K562 (cell line): ENCODE measurements around the gene AP3B1. TPM values are rescaled to one million over a fixed set of nuclear protein-coding genes. Genes with fewer than 3 reads are reported as not detected.

ENCODE experiments used
- ATAC-seq: fragments of 200-7000 bp; cut with Tn5 transposase; 3 replicates; pipeline ENCODE4 v1.9.1; 2020; ENCODE audit warnings: moderate library complexity
- BruUV-seq: library from RNA; stranded (reverse); fragments of 400-500 nt; replicated peaks from 2 replicates; lab custom pipeline; 2021; lab: Mats Ljungman, UMichigan
- CTCF ChIA-PET: fragments of 300-600 bp; formaldehyde crosslinking; extraction: SDS; loops from one replicate; lab custom pipeline; 2021; ENCODE audit warnings: low intra/inter-chr PET ratio; lab: Yijun Ruan, JAX
- POLR2A ChIA-PET: fragments of 300-600, 350-650 bp; sonication (Branson Sonifier 250); formaldehyde crosslinking; extraction: SDS; loops from one replicate; lab custom pipeline; 2021; ENCODE audit warnings: antibody characterized with exemption, inconsistent platforms; lab: Yijun Ruan, JAX
- DNase-seq, 4 experiments: peaks; one replicate each; pipeline versions ENCODE4 v3.0.0 to v3.0.0-alpha.2; 2011 to 2018; ENCODE audit warnings: low spot score in 3 of 4, mixed read lengths in 3 of 4; ENCODE audit errors: extremely low read depth in 1 of 4
- FAIRE-seq: peaks from 2 replicates; lab custom pipeline; 2011; peaks lifted over from hg19 to GRCh38; lab: Jason Lieb, UNC
- H2AFZ ChIP-seq: 2 replicates; pipeline ENCODE4 v1.6.0; 2011; ENCODE audit warnings: low read depth, low read length, control low read depth, inconsistent platforms
- H3K27ac ChIP-seq: fragments of 200-600 bp; 3 replicates; pipeline ENCODE4 v1.8.0; 2011; ENCODE audit warnings: low read depth, mild to moderate bottlenecking, control low read depth, inconsistent platforms, low read length, moderate library complexity, mixed read lengths; ENCODE audit errors: extremely low read depth
- H3K27me3 ChIP-seq, 2 experiments: fragments of 300-600 bp in 1 of 2; 2 replicates in 1 of 2; 3 replicates in 1 of 2; pipeline versions ENCODE4 v1.6.0 to v1.8.0; 2011; ENCODE audit warnings: inconsistent platforms in 2 of 2, low read length in 2 of 2, mild to moderate bottlenecking in 1 of 2, mixed read lengths in 1 of 2, moderate library complexity in 1 of 2; ENCODE audit not compliant: control insufficient read depth in 2 of 2, insufficient read depth in 2 of 2
- H3K36me3 ChIP-seq: fragments of 300-600 bp; 3 replicates; pipeline ENCODE4 v1.8.0; 2011; ENCODE audit warnings: mild to moderate bottlenecking, low read length, inconsistent platforms; ENCODE audit not compliant: control insufficient read depth, insufficient read depth
- H3K4me1 ChIP-seq, 2 experiments: fragments of 200-600 bp in 1 of 2; replicated peaks in 1 of 2; 2 replicates in 1 of 2; 3 replicates in 1 of 2; pipeline versions ENCODE4 v1.5.1 to v1.8.0; 2011; ENCODE audit warnings: inconsistent platforms in 2 of 2, low read length in 2 of 2, mild to moderate bottlenecking in 1 of 2, mixed read lengths in 1 of 2, moderate library complexity in 1 of 2; ENCODE audit not compliant: control insufficient read depth in 2 of 2, insufficient read depth in 2 of 2
- H3K4me2 ChIP-seq: 2 replicates; pipeline ENCODE4 v1.6.1; 2011; ENCODE audit warnings: low read length, control low read depth, inconsistent platforms, mixed read lengths; ENCODE audit not compliant: insufficient read depth
- H3K4me3 ChIP-seq: fragments of 200-600 bp; sonication (generic), shearing (Covaris generic); 2 replicates; pipeline ENCODE4 v1.5.1; 2016; ENCODE audit warnings: control low read depth, inconsistent platforms
- H3K79me2 ChIP-seq: fragments of 200-600 bp; 3 replicates; pipeline ENCODE4 v1.8.0; 2011; ENCODE audit warnings: low read length, inconsistent platforms; ENCODE audit not compliant: control insufficient read depth, insufficient read depth
- H3K9ac ChIP-seq, 2 experiments: 2 replicates each; pipeline versions ENCODE4 v1.6.0 to v1.6.1; 2011; ENCODE audit warnings: low read depth in 2 of 2, low read length in 2 of 2, control low read depth in 1 of 2, inconsistent platforms in 1 of 2, mild to moderate bottlenecking in 1 of 2, mixed read lengths in 1 of 2; ENCODE audit not compliant: insufficient read depth in 1 of 2
- H3K9me1 ChIP-seq: one replicate; pipeline ENCODE4 v1.6.0; 2011; ENCODE audit warnings: inconsistent platforms, mild to moderate bottlenecking, low read length, moderate library complexity; ENCODE audit not compliant: control insufficient read depth, insufficient read depth
- H3K9me3 ChIP-seq: replicated peaks from 2 replicates; pipeline ENCODE4 v1.5.1; 2011; ENCODE audit warnings: low read depth, low read length, inconsistent platforms; ENCODE audit not compliant: control insufficient read depth, insufficient read depth
- H4K20me1 ChIP-seq: replicated peaks from 2 replicates; pipeline ENCODE4 v1.6.1; 2011; ENCODE audit warnings: low read length, inconsistent platforms, mixed read lengths; ENCODE audit not compliant: control insufficient read depth, insufficient read depth
- CC2D1A ChIP-seq: fragments of 450-650 bp; IDR thresholded peaks from 2 replicates; pipeline ENCODE4 v1.6.1; 2017; ENCODE audit warnings: mild to moderate bottlenecking
- CHAMP1 ChIP-seq: fragments of 450-650 bp; IDR thresholded peaks from 2 replicates; pipeline ENCODE4 v1.6.1; 2016; ENCODE audit warnings: mild to moderate bottlenecking
- KDM2B ChIP-seq: fragments of 250-450 bp; sonication (Bioruptor Pico); IDR thresholded peaks from 2 replicates; pipeline ENCODE4 v1.8.0; 2021; ENCODE audit warnings: mild to moderate bottlenecking, moderate library complexity
- MCM2 ChIP-seq: fragments of 450-650 bp; IDR thresholded peaks from 2 replicates; pipeline ENCODE4 v1.6.1; 2017; ENCODE audit warnings: low read depth, mild to moderate bottlenecking
- MITF ChIP-seq: IDR thresholded peaks from 2 replicates; pipeline ENCODE4 v1.6.1; 2014; ENCODE audit warnings: antibody characterized with exemption
- RUNX1 ChIP-seq: sonication (generic); IDR thresholded peaks from 2 replicates; pipeline ENCODE4 v1.6.1; 2016; ENCODE audit warnings: antibody characterized with exemption, low read depth
- ZBTB1 ChIP-seq: sonication (generic); formaldehyde crosslinking; IDR thresholded peaks from 2 replicates; pipeline ENCODE4 v1.8.1; 2023; ENCODE audit warnings: missing genetic modification reagents, low read depth, mild to moderate bottlenecking, borderline replicate concordance
- ZBTB2 ChIP-seq: fragments of 450-650 bp; IDR thresholded peaks from 2 replicates; pipeline ENCODE4 v1.6.1; 2016; ENCODE audit warnings: antibody characterized with exemption
- ZNF449 ChIP-seq: fragments of 250-450 bp; sonication (Bioruptor Pico); IDR thresholded peaks from 2 replicates; pipeline ENCODE4 v1.8.0; 2022; ENCODE audit warnings: moderate library complexity, mild to moderate bottlenecking, inconsistent platforms
- ZNF561 ChIP-seq: fragments of 450-650 bp; formaldehyde crosslinking; conservative IDR thresholded peaks from 2 replicates; pipeline ENCODE4 v1.4.0; 2020; ENCODE audit warnings: mild to moderate bottlenecking, moderate library complexity
- WGBS: fragments of 100-300 bp; shearing (Covaris generic); methylation state at CpG from one replicate; pipeline ENCODE4 v1.1.6; 2016; ENCODE audit warnings: low coverage, mixed read lengths; ENCODE audit not compliant: insufficient coverage; ENCODE audit errors: missing lambda C conversion rate; 5-methylcytosine and 5-hydroxymethylcytosine counted together
- in situ Hi-C: fragments of 300-500 bp; cut with MboI; formaldehyde crosslinking; loops from 4 replicates; pipeline ENCODE4 v1.15.0; 2018; ENCODE audit warnings: inconsistent platforms, mixed read lengths
- intact Hi-C: fragments of 100-400 bp; cut with micrococcal nuclease; formaldehyde crosslinking; loops from 2 replicates; pipeline ENCODE4 v1.14.2; 2022
- polyA plus RNA-seq, 8 experiments: library from polyadenylated mRNA; depleted of rRNA in 4 of 8; stranded (reverse) in 5 of 8; unstranded in 3 of 8; fragments of >200 nt; fragmentation: Nextera tagmentation in 2 of 8; fragmentation: Illumina TruSeq in 1 of 8; extraction: Ambion mirVana in 2 of 8; extraction: Trizol in 1 of 8; gene quantifications; 2 replicates each; pipeline versions ENCODE4 v1.2.1 to v1.2.3, GENCODE V29; 2011 to 2014; ENCODE audit warnings: inconsistent platforms in 1 of 8, missing spikeins in 1 of 8
- total RNA-seq, 7 experiments: library from RNA; depleted of rRNA in 6 of 7; stranded (reverse); fragments of >200 nt in 6 of 7; fragmentation: Illumina TruSeq in 2 of 7; extraction: Trizol in 2 of 7; gene quantifications; 2 replicates each; pipeline versions ENCODE4 v1.2.1 to v1.2.3, GENCODE V29; 2011 to 2021; ENCODE audit warnings: low replicate concordance in 1 of 7

The AP3B1 gene
- total and polyA plus RNA-seq, 9 of the 15 experiments (the other 6 are each of a cell fraction or from before 2014, with no cell fraction given): 21.1 to 61.8 (median 42.2) TPM

GRCh38 chr5:78252715-78253114, 41.8 kb downstream of the AP3B1 start:
- H3K4me1 ChIP-seq: no peaks in the 10 kb centered on the region
- CTCF ChIA-PET: no interaction called here
- no peak overlapping the region for H3K4me3 ChIP-seq
- in situ Hi-C loops (no loop called here), intact Hi-C loops (no loop called here)
- no peaks in the 10 kb centered on the region for H3K9me1 ChIP-seq
- FAIRE-seq (no peak), ATAC-seq (no peak), DNase-seq (no peak)
- POLR2A ChIA-PET: no interaction called here
- H3K9me3 ChIP-seq: no peaks in the 10 kb centered on the region
- H2AFZ ChIP-seq: no peak overlapping the region
- H3K36me3 ChIP-seq: no peaks in the 10 kb centered on the region
- no TSS peak for BruUV-seq
- peaks cover 5% of the 10 kb centered on the region; the same call in 1 of the 3 replicates for H3K79me2 ChIP-seq
- no peak overlapping the region for H3K4me2 ChIP-seq
- H3K9ac ChIP-seq: no peak overlapping the region
- no peaks in the 10 kb centered on the region for H4K20me1 ChIP-seq
- H3K27ac ChIP-seq: no peak overlapping the region
- 89% methylated on average over 5 of the region's 5 CpGs for WGBS
- no peaks in the 10 kb centered on the region for H3K27me3 ChIP-seq
- TF ChIP-seq CC2D1A (no peak), ZBTB2 (no peak), KDM2B (no peak), MCM2 (no peak), ZBTB1 (no peak), ZNF449 (no peak), CHAMP1 (no peak), MITF (no peak), ZNF561 (no peak), RUNX1 (no peak)
